GM10266 (cell line): Measurements from ENCODE around the gene PTPN22.

Experiments used
- DNase-seq: peaks from one replicate; pipeline ENCODE4 v3.0.0; 2012; ENCODE audit errors: extremely low spot score
- TF ChIP-seq, protein P1 (sequence below): IDR thresholded peaks from 2 replicates; pipeline ENCODE4 v1.5.1; 2012; ENCODE audit warnings: mild to moderate bottlenecking, low read depth; ENCODE audit not compliant: control insufficient read depth, insufficient read depth; ENCODE audit errors: missing control alignments

The PTPN22 gene

DNA sequence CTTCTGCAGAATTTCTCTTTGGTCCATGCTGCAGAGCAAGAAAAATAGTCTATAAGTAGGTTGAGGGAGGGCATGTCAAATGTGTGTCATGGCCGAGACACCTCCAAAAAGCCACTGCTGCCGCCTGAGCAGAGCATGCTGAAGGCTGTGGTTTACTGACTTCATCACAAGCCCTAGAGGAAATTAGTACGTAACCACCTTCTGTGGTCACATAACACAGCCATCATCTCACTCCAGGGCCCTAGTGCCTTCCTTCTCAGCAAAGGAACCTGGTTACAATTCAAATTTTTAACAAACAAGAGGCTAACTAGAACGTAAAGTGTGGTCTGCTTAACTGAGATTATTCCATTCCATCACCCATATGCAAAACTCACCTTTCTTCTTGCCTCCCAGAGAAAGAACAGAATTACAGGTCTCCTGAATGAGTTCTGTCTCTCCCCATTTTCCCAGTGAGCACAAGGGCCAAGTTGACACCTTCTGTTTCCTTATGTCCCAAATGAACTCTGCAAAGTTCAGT lies at the start of gene PTPN22:
PTPN22 (minus strand) TSS at position 116 of the 517 bp plus-strand sequence.
- TF ChIP-seq, protein P1, sequence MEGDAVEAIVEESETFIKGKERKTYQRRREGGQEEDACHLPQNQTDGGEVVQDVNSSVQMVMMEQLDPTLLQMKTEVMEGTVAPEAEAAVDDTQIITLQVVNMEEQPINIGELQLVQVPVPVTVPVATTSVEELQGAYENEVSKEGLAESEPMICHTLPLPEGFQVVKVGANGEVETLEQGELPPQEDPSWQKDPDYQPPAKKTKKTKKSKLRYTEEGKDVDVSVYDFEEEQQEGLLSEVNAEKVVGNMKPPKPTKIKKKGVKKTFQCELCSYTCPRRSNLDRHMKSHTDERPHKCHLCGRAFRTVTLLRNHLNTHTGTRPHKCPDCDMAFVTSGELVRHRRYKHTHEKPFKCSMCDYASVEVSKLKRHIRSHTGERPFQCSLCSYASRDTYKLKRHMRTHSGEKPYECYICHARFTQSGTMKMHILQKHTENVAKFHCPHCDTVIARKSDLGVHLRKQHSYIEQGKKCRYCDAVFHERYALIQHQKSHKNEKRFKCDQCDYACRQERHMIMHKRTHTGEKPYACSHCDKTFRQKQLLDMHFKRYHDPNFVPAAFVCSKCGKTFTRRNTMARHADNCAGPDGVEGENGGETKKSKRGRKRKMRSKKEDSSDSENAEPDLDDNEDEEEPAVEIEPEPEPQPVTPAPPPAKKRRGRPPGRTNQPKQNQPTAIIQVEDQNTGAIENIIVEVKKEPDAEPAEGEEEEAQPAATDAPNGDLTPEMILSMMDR: no peak
- DNase-seq: peak; percentile 59

- TF ChIP-seq, protein P1: no peak
- DNase-seq: no peak
Measured at GRCh38 chr1:113918243-113918642, 46.7 kb upstream of the PTPN22 start.

GRCh38 chr1:113917400-113918082 lies 46.0 kb upstream of the PTPN22 start:
- no peak for DNase-seq
- TF ChIP-seq, protein P1: no peak

GRCh38 chr1:113916974-113917373 lies 45.5 kb upstream of the PTPN22 start:
- TF ChIP-seq, protein P1: no peak
- no peak for DNase-seq

- DNase-seq: no peak
- TF ChIP-seq, protein P1: no peak
Measured at GRCh38 chr1:113913887-113914664, 42.6 kb upstream of the PTPN22 start.

GRCh38 chr1:113913312-113913668 lies 41.8 kb upstream of the PTPN22 start:
- no peak for DNase-seq
- TF ChIP-seq, protein P1: no peak
